Astrocyte (in vitro differentiated cells and primary cell): ENCODE results near the gene SMC1A. TPM values are rescaled to one million over a fixed set of nuclear protein-coding genes. Genes with fewer than 3 reads are reported as not detected.

Source experiments
- DNase-seq: peaks from one replicate; pipeline ENCODE4 v3.0.0-alpha.2; 2010; ENCODE audit warnings: low read depth
- FAIRE-seq: peaks from 2 replicates; lab custom pipeline; 2011; peaks lifted over from hg19 to GRCh38; lab: Jason Lieb, UNC
- H2AFZ ChIP-seq: 2 replicates; pipeline ENCODE4 v1.6.0; 2012; ENCODE audit warnings: low read depth, low read length, inconsistent platforms
- H3K27ac ChIP-seq: 2 replicates; pipeline ENCODE4 v1.5.1; 2011; ENCODE audit warnings: low read depth, low read length, inconsistent platforms
- H3K27me3 ChIP-seq: 2 replicates; pipeline ENCODE4 v1.6.0; 2011; ENCODE audit warnings: low read length, inconsistent platforms; ENCODE audit not compliant: insufficient read depth
- H3K36me3 ChIP-seq: 2 replicates; pipeline ENCODE4 v1.5.1; 2011; ENCODE audit warnings: low read length, inconsistent platforms; ENCODE audit not compliant: insufficient read depth
- H3K4me1 ChIP-seq: 2 replicates; pipeline ENCODE4 v1.5.1; 2011; ENCODE audit warnings: low read length, inconsistent platforms; ENCODE audit not compliant: insufficient read depth
- H3K4me2 ChIP-seq: 2 replicates; pipeline ENCODE4 v1.6.0; 2012; ENCODE audit warnings: low read length, inconsistent platforms
- H3K4me3 ChIP-seq: 2 replicates; pipeline ENCODE4 v1.5.1; 2011; ENCODE audit warnings: low read depth, mild to moderate bottlenecking, low read length, inconsistent platforms; ENCODE audit not compliant: insufficient read depth
- H3K79me2 ChIP-seq: 2 replicates; pipeline ENCODE4 v1.6.0; 2012; ENCODE audit warnings: mild to moderate bottlenecking, low read length, inconsistent platforms; ENCODE audit not compliant: insufficient read depth
- H3K9ac ChIP-seq: 2 replicates; pipeline ENCODE4 v1.6.0; 2012; ENCODE audit warnings: mild to moderate bottlenecking, low read length, inconsistent platforms
- H3K9me3 ChIP-seq: 2 replicates; pipeline ENCODE4 v1.5.1; 2012; ENCODE audit warnings: low read depth, mild to moderate bottlenecking, low read length, inconsistent platforms; ENCODE audit not compliant: insufficient read depth
- H4K20me1 ChIP-seq: 2 replicates; pipeline ENCODE4 v1.6.0; 2012; ENCODE audit warnings: low read length, inconsistent platforms; ENCODE audit not compliant: insufficient read depth
- H3K27ac Mint-ChIP-seq: one replicate; pipeline ENCODE4 v1.8.0; 2021; ENCODE audit warnings: mild to moderate bottlenecking, mixed read lengths; ENCODE audit not compliant: unreplicated experiment
- H3K27me3 Mint-ChIP-seq: one replicate; pipeline ENCODE4 v1.8.0; 2021; ENCODE audit warnings: low read depth, mixed read lengths; ENCODE audit not compliant: unreplicated experiment
- H3K36me3 Mint-ChIP-seq: one replicate; pipeline ENCODE4 v1.8.0; 2021; ENCODE audit warnings: low read depth, mixed read lengths; ENCODE audit not compliant: unreplicated experiment
- H3K4me1 Mint-ChIP-seq: one replicate; pipeline ENCODE4 v1.8.0; 2021; ENCODE audit warnings: low read depth, mixed read lengths; ENCODE audit not compliant: unreplicated experiment
- H3K4me3 Mint-ChIP-seq: one replicate; pipeline ENCODE4 v1.8.0; 2021; ENCODE audit warnings: mild to moderate bottlenecking, moderate library complexity, mixed read lengths; ENCODE audit not compliant: unreplicated experiment
- H3K9me3 Mint-ChIP-seq: one replicate; pipeline ENCODE4 v1.8.0; 2021; ENCODE audit warnings: mild to moderate bottlenecking, mixed read lengths; ENCODE audit not compliant: unreplicated experiment
- EZH2 ChIP-seq: IDR thresholded peaks from 2 replicates; pipeline ENCODE4 v1.6.1; 2012; ENCODE audit warnings: mild to moderate bottlenecking, low read length, inconsistent platforms; ENCODE audit not compliant: insufficient read depth
- total RNA-seq: library from RNA; stranded (reverse); gene quantifications from 2 replicates; pipeline ENCODE4 v1.2.1, GENCODE V29; 2021
- TF ChIP-seq, protein P1 (sequence below): IDR thresholded peaks from 2 replicates; pipeline ENCODE4 v1.5.1; 2011; ENCODE audit warnings: low read depth, mild to moderate bottlenecking, inconsistent platforms, low read length, moderate library complexity; ENCODE audit not compliant: insufficient read depth

The SMC1A gene
- total RNA-seq, 1 donor from 2014 or later: 31.9 TPM

- Histone ChIP-seq H2AFZ (no peak overlapping the region), H3K79me2 (no peaks in the 10 kb centered on the region), H3K9ac (no peak overlapping the region), H3K4me2 (no peak overlapping the region), H4K20me1 (no peaks in the 10 kb centered on the region), H3K4me3 (no peak overlapping the region), H3K27me3 (no peaks in the 10 kb centered on the region), H3K36me3 (no peaks in the 10 kb centered on the region), H3K9me3 (no peaks in the 10 kb centered on the region), H3K4me1 (no peaks in the 10 kb centered on the region), H3K27ac (no peak overlapping the region)
- peak; percentile 23 for DNase-seq
- Mint-ChIP-seq H3K27me3 (peaks cover 6% of the 10 kb centered on the region), H3K9me3 (no peaks in the 10 kb centered on the region), H3K4me1 (no peaks in the 10 kb centered on the region), H3K36me3 (no peaks in the 10 kb centered on the region), H3K4me3 (no peak overlapping the region), H3K27ac (no peak overlapping the region)
- TF ChIP-seq, protein P1, sequence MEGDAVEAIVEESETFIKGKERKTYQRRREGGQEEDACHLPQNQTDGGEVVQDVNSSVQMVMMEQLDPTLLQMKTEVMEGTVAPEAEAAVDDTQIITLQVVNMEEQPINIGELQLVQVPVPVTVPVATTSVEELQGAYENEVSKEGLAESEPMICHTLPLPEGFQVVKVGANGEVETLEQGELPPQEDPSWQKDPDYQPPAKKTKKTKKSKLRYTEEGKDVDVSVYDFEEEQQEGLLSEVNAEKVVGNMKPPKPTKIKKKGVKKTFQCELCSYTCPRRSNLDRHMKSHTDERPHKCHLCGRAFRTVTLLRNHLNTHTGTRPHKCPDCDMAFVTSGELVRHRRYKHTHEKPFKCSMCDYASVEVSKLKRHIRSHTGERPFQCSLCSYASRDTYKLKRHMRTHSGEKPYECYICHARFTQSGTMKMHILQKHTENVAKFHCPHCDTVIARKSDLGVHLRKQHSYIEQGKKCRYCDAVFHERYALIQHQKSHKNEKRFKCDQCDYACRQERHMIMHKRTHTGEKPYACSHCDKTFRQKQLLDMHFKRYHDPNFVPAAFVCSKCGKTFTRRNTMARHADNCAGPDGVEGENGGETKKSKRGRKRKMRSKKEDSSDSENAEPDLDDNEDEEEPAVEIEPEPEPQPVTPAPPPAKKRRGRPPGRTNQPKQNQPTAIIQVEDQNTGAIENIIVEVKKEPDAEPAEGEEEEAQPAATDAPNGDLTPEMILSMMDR: no peak
- no peak for TF ChIP-seq EZH2
- FAIRE-seq: peak; percentile 97
These were observed 64.5 kb downstream of the SMC1A start for GRCh38 chrX:53357799-53358530.

DNA sequence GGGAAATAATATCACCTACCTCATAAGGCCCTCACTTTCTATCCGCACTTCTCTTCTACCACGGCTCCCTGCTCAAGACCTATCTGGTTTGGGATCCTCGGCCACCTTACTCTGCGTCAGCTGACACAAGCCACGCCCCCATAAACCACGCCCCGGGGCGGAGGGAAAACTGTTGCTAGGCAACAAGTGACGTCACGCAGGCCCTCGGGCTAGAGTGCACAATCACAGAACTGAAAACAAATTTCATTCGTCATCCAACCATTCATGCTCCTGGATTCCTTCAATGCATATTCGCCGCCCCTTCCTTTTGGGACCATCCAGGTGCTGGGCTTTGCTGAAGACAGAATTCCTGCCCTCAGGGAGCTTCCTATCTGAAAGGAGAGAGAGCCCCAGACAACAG, 66.3 kb downstream of the SMC1A start:
- Histone ChIP-seq H3K36me3 (no peaks in the 10 kb centered on the region), H3K27me3 (no peaks in the 10 kb centered on the region), H4K20me1 (no peaks in the 10 kb centered on the region), H3K9me3 (no peaks in the 10 kb centered on the region), H3K4me3 (no peak overlapping the region), H3K79me2 (no peaks in the 10 kb centered on the region), H2AFZ (no peak overlapping the region), H3K9ac (no peak overlapping the region), H3K4me1 (no peaks in the 10 kb centered on the region), H3K4me2 (no peak overlapping the region), H3K27ac (no peak overlapping the region)
- Mint-ChIP-seq H3K36me3 (no peaks in the 10 kb centered on the region), H3K9me3 (no peaks in the 10 kb centered on the region), H3K27ac (no peak overlapping the region), H3K4me1 (no peaks in the 10 kb centered on the region), H3K27me3 (peaks cover 6% of the 10 kb centered on the region), H3K4me3 (no peak overlapping the region)
- DNase-seq: no peak
- TF ChIP-seq, protein P1: no peak
- peak; percentile 93 for FAIRE-seq

DNA sequence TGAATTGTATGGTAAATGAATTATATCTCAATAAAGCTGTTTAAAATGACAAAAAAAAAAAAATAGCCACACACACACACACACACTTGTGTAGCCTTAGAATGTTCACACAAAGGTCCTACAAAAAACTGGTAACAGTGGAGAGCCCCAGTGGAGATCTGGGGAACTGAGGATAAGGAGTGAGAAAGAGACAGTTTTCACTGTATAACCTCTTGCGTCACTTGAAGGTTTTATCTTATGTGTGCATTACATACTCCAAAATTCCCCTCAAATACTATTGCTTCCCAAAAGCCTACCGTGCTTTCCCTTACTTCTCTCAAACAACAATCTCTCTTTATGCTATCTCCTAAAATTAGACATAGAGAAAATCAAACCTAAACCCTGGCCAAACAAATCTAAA, 67.8 kb downstream of the SMC1A start:
- no peaks in the 10 kb centered on the region for H3K27me3 ChIP-seq
- H3K27me3 Mint-ChIP-seq: peaks cover 6% of the 10 kb centered on the region
- no peak overlapping the region for H3K4me3 Mint-ChIP-seq
- H4K20me1 ChIP-seq: no peaks in the 10 kb centered on the region
- DNase-seq (no peak), FAIRE-seq (no peak)
- H3K9me3 Mint-ChIP-seq: no peaks in the 10 kb centered on the region
- no peak overlapping the region for H3K4me3 ChIP-seq
- H3K4me1 ChIP-seq: no peaks in the 10 kb centered on the region
- H3K27ac Mint-ChIP-seq: no peak overlapping the region
- no peaks in the 10 kb centered on the region for H3K9me3 ChIP-seq
- no peaks in the 10 kb centered on the region for H3K79me2 ChIP-seq
- H3K36me3 ChIP-seq: no peaks in the 10 kb centered on the region
- no peaks in the 10 kb centered on the region for H3K36me3 Mint-ChIP-seq
- H3K4me1 Mint-ChIP-seq: no peaks in the 10 kb centered on the region
- H3K27ac ChIP-seq: no peak overlapping the region
- no peak overlapping the region for H3K9ac ChIP-seq
- TF ChIP-seq, protein P1: no peak
- TF ChIP-seq EZH2: no peak
- H3K4me2 ChIP-seq: no peak overlapping the region
- H2AFZ ChIP-seq: no peak overlapping the region
